ENCODE data around the gene PKD1L1. TPM values are rescaled to one million over a fixed set of nuclear protein-coding genes. Genes with fewer than 3 reads are reported as not detected.

PKD1L1 gene
- total RNA-seq, 1 experiment from 2014 or later: not detected

GRCh38 chr7:47957156-47957555 lies 8.9 kb upstream of the PKD1L1 start:
- BruUV-seq (replicated peaks): no TSS peak
- Histone ChIP-seq H3K4me1 (ENCODE audit: insufficient read depth, low read length, poor library complexity, severe bottlenecking) (no peaks in the 10 kb centered on the region), H3K27ac (ENCODE audit: low read depth, low read length, poor library complexity, severe bottlenecking) (no peak overlapping the region), H3K36me3 (ENCODE audit: insufficient read depth, low read length, poor library complexity, severe bottlenecking) (peaks cover 6% of the 10 kb centered on the region), H3K27me3 (replicated peaks; ENCODE audit: insufficient read depth, low read depth, low read length, poor library complexity) (no peaks in the 10 kb centered on the region), H3K4me3 (ENCODE audit: low read depth, low read length, poor library complexity, severe bottlenecking) (no peak overlapping the region), H3K9me3 (ENCODE audit: low read depth, low read length, poor library complexity, severe bottlenecking) (no peaks in the 10 kb centered on the region)
- CTCF ChIA-PET: no interaction called here
- POLR2A ChIA-PET (ENCODE audit: low non-redundant PET): no interaction called here
- intact Hi-C loops (cut with micrococcal nuclease; ENCODE audit: unreplicated experiment): no loop called here
- DNase-seq (ENCODE audit: low spot score): no peak
- TF ChIP-seq EZH2 (IDR thresholded peaks at IDR 0.05; ENCODE audit: borderline replicate concordance, low read depth, low read length, poor library complexity, severe bottlenecking) (no peak), CTCF (conservative IDR thresholded peaks at IDR 0.05; ENCODE audit: low read depth, low read length) (no peak)

- Histone ChIP-seq H3K27me3 (replicated peaks; ENCODE audit: insufficient read depth, low read depth, low read length, poor library complexity) (no peaks in the 10 kb centered on the region), H3K4me1 (ENCODE audit: insufficient read depth, low read length, poor library complexity, severe bottlenecking) (no peaks in the 10 kb centered on the region), H3K27ac (ENCODE audit: low read depth, low read length, poor library complexity, severe bottlenecking) (no peak overlapping the region), H3K36me3 (ENCODE audit: insufficient read depth, low read length, poor library complexity, severe bottlenecking) (peaks cover 6% of the 10 kb centered on the region), H3K4me3 (ENCODE audit: low read depth, low read length, poor library complexity, severe bottlenecking) (no peak overlapping the region), H3K9me3 (ENCODE audit: low read depth, low read length, poor library complexity, severe bottlenecking) (no peaks in the 10 kb centered on the region)
- POLR2A ChIA-PET (ENCODE audit: low non-redundant PET): no interaction called here
- DNase-seq (ENCODE audit: low spot score): no peak
- intact Hi-C loops (cut with micrococcal nuclease; ENCODE audit: unreplicated experiment): no loop called here
- no TSS peak for BruUV-seq (replicated peaks)
- TF ChIP-seq EZH2 (IDR thresholded peaks at IDR 0.05; ENCODE audit: borderline replicate concordance, low read depth, low read length, poor library complexity, severe bottlenecking) (no peak), CTCF (conservative IDR thresholded peaks at IDR 0.05; ENCODE audit: low read depth, low read length) (no peak)
- CTCF ChIA-PET: no interaction called here
Observed at GRCh38 chr7:47956220-47956619, 8.0 kb upstream of the PKD1L1 start.

GRCh38 chr7:47954231-47954911 lies 6.1 kb upstream of the PKD1L1 start:
- H3K9me3 ChIP-seq (ENCODE audit: low read depth, low read length, poor library complexity, severe bottlenecking): no peaks in the 10 kb centered on the region
- intact Hi-C loops (cut with micrococcal nuclease; ENCODE audit: unreplicated experiment): no loop called here
- H3K4me1 ChIP-seq (ENCODE audit: insufficient read depth, low read length, poor library complexity, severe bottlenecking): no peaks in the 10 kb centered on the region
- POLR2A ChIA-PET (ENCODE audit: low non-redundant PET): no interaction called here
- H3K27ac ChIP-seq (ENCODE audit: low read depth, low read length, poor library complexity, severe bottlenecking): no peak overlapping the region
- peaks cover 6% of the 10 kb centered on the region for H3K36me3 ChIP-seq (ENCODE audit: insufficient read depth, low read length, poor library complexity, severe bottlenecking)
- no TSS peak for BruUV-seq (replicated peaks)
- H3K4me3 ChIP-seq (ENCODE audit: low read depth, low read length, poor library complexity, severe bottlenecking): no peak overlapping the region
- H3K27me3 ChIP-seq (replicated peaks; ENCODE audit: insufficient read depth, low read depth, low read length, poor library complexity): no peaks in the 10 kb centered on the region
- CTCF ChIA-PET: no interaction called here
- TF ChIP-seq EZH2 (IDR thresholded peaks at IDR 0.05; ENCODE audit: borderline replicate concordance, low read depth, low read length, poor library complexity, severe bottlenecking) (no peak), CTCF (conservative IDR thresholded peaks at IDR 0.05; ENCODE audit: low read depth, low read length) (no peak)
- no peak for DNase-seq (ENCODE audit: low spot score)
